Activated CD4-positive, alpha-beta T cell treated with anti-CD3 and anti-CD28 coated beads, Interleukin-2, Interleukin-6, amounts not matched to agents 100 ng/mL and 50 ng/mL, durations not matched to agents 16 hours and 8 hours (primary cell): Measurements from ENCODE around the gene PCYT1B.
"Not testable (repeated sequence)": the region's sequence is repeated elsewhere in the genome, so short reads cannot be mapped to it uniquely, and the experiment has no call there.

Experiments used
- DNase-seq: peaks from one replicate; pipeline ENCODE4 v3.0.0-alpha.2; 2020

Gene PCYT1B

DNA sequence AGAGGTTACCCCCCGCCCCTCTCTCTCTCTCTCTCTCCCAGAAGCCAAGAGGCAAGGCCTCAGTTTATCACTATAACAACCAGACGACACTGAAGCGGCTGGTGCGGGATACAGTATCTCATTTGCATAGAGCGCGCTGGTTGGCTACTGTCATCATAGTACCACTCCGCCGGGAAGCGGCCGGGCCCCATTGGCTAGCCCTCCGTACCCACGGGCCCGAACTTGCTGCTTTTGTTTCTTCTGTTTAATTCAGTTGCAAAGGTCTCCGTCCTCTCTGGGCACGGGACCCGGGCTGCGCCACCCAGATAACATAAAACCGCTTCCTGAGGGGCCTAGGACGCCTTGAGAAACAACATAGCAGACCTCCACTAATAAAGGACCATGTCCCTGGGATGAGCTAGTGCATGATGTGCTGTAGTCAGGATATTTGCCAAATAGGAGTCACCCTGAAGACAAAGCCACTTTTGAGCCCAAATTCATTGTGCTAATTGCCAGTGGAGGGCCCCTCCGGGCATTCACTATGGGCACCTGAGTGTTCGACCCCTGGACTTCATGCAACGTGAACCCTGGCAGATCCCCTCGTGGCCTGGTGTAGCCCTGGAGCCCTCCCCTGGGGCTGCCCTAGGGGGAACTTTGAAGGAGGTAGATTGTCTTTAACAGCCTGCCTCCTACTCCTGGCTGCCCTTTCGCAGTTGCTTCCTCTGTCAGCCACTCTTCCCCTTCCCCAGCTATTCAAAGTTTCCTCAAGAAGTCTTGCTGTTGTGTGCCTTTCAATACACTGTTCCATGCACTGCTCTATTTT lies at the start of gene PCYT1B:
Gene PCYT1B (minus strand): TSS at position 91 of the 802 bp plus-strand sequence. CDS start 242 bp downstream, outside the sequence.
- DNase-seq, result peak; percentile 57

DNA sequence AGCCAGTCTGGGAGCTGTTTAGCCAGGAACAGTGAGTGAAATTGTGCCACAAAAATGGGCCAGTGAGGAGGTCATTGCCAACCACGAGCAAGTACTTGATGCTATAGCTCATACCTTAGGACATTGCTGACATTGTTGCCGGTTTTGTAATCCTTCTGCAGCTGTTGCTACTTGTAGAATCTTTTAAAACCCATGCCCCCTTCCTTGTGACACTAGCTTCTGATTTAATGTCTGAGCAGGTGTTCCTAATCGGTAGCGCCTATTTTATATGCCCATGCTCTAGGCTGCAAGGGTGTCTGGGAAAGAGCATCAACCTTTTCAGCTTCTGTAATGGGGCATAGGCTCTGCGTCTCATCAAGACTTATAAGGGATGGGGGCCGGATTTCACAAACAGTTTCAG lies 49.1 kb upstream of the PCYT1B start:
- DNase-seq, result no peak

DNA sequence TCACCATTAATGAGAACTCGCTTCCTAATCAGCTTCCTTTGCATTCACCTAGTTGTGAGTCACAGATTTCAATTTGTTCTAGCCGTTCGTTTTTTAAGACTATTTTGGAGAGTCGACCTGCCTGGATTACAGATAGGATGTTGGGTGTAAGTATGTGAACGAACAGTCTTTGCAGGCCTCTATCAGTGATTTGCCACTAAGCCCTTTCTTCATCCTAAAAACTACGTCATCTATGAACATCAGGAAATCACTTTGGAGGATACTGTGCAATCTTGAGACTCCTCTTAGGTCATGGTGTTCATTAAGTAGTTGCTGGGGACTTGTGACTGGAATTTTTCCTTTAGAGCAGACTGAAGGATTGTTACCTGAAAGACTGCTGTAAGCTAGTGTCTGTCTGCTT lies 47.7 kb upstream of the PCYT1B start:
- no peak for DNase-seq

- peak; percentile 88 for DNase-seq
These were observed 46.5 kb upstream of the PCYT1B start, which contains the start of gene POLA1 for GRCh38 chrX:24693453-24694202. POLA1 (plus strand) TSS chrX:24693918; CDS start chrX:24693962, 44 bp downstream.

DNA sequence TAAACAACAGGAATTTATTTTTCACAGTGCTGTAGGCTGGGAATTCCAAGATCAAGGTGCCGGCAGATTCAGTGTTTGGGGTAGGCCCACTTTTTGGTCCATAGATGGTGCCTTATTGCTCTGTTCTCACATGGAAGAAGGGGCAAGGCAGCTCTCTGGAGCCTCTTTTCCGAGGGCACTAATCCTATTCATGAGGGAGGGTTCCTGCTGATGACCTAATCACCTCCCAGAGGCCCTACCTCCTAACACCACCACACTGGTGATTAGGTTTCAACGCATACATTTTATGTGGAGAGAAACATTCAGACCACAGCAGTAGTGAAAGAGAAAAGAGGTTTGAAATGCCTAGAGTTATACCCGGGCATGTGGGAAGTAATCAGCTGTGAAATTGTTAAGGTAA lies 45.2 kb upstream of the PCYT1B start:
- no peak for DNase-seq

DNA sequence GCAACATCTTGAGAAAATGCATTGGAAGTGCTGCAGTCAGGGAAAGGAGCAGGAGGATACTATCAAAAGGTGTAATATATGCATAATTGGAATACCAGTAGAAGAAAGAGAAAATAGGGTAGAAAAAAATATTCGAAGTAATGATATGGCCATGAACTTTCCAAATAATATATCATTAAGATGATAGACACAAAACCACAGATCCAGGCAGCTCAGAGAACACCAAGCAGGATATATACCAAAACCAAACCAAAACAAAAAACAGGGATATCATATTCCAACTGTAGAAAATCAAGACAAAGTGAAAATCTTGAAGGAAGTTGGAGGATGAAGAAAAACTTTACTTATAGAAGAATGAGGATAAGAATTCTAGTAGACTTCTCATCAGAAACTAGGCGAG lies 36.9 kb upstream of the PCYT1B start:
- DNase-seq, result no peak

DNA sequence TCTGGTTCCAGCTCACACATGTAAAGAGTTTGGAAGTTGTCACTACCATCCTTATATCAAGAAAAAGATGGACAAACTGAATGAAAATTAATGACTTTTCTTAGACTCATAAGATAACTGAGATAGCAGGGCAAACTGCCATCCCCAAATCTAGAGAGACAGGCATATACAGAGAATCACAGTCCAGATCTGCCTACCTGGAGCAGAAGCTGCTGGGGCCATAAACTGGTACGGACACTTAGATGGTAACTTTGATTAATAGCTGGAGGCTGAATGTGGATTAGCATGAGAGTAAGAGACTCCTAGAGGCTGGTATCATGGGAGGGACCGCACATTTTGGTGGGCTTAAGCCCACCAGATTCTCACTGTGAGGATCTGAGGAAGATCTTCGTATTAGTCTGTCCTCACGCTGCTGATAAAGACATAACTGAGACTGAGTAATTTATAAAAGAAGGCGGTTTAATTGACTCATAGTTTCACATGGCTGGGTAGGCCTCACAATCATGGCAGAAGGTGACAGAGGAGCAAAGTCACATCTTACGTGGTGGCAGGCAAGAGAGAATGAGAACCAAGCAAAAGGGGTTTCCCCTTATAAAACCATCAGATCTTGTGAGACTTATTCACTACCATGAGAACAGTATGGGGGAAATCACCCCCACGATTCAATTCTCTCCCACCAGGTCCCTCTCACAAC lies 35.7 kb upstream of the PCYT1B start:
- peak; percentile 77 for DNase-seq

DNA sequence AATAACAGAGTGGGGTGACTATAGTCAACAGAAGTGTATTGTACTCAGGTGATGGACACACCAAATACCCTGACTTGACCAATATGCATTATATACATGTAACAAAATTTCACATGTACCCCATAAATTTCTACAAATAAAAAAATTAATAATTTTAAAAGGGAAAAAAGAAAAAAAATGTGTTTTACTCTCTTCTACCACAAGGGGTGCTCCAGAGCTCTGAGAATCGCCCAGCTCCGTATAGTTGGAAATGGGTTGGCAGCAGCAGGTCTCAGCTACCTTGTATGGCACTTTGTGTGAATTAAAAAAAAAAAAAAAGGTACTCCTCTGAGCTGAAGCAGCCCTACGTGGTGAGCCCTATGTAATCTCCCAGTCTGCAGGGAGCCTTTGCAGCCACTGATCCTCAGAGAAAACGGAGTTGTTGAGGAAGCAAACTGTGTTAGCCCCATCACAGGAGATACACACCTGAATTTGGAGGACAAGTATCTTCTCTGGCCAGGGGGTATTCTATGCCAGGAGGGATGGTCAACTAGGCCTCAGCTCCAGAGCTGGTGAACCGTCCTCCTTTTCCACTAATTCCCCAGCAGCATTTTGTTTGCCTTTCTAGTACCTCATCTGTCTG lies 29.4 kb upstream of the PCYT1B start:
- peak; percentile 25 for DNase-seq

GRCh38 chrX:24673424-24673823 lies 26.3 kb upstream of the PCYT1B start:
- DNase-seq, result no peak

GRCh38 chrX:24672701-24673190 lies 25.6 kb upstream of the PCYT1B start:
- no peak for DNase-seq

DNA sequence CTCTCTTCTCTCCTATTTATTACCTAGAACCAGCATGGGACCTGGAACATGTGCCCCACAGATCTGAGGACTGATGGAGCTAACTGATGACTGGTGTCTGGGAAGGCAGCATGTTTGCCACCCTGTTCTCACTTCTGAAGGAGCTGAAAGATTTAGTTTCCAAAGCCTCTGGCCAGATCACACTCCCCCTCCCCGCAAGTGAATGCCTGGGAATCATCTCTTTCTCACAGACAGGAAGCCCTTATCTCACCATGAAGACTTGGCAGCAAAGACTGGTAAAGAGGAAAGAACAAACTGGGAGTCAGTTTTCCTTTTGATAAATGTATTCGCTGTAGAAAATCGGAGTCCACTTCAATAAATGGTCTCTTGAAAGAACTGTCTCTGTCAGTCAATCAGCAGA lies 21.0 kb upstream of the PCYT1B start:
- no peak for DNase-seq

- DNase-seq, result no peak
These were observed 15.2 kb upstream of the PCYT1B start for GRCh38 chrX:24662352-24662751.

DNA sequence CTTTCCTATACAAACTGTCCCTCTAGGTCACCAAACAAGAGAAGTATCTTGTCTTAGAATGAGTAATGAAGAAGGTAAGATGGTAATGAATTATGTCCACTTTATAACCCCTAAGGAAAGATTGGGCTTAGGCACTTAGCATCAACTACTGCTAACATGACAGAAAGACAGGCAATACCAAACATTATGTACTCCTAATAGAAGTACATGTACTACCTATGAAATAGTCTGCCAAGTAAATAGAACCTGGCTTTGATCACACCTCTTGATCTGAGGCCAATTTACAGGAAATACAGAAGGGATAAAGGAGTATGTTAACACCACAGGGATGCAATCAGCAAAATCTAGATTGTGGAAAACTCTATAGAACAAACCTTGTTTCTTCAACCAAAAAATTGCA lies 14.1 kb upstream of the PCYT1B start:
- DNase-seq, result no peak

GRCh38 chrX:24659646-24660045 lies 12.5 kb upstream of the PCYT1B start:
- DNase-seq, result no peak

- DNase-seq, result no peak
These were observed 12.0 kb upstream of the PCYT1B start for GRCh38 chrX:24659106-24659505.

DNA sequence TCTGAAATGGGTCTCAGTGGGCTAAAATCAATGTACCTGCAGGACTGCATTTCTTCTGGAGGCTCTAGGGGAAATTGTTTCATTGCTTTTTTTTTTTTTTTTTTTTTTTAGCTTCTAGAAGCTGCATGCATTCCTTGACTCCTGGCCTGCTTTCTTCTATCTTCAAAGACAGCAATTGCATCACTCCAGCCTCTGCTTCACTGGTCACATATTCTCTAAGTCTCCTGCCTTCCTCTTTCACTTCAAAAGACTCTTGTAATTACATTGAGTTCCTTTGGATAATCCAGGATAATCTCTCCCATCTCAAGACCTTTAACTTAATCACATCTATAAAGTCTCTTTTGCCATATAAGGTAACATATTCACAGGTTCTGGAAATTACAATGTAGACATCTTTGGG lies 11.3 kb upstream of the PCYT1B start:
- no peak for DNase-seq

- DNase-seq, result no peak
These were observed 10.7 kb upstream of the PCYT1B start for GRCh38 chrX:24657671-24658386.

DNA sequence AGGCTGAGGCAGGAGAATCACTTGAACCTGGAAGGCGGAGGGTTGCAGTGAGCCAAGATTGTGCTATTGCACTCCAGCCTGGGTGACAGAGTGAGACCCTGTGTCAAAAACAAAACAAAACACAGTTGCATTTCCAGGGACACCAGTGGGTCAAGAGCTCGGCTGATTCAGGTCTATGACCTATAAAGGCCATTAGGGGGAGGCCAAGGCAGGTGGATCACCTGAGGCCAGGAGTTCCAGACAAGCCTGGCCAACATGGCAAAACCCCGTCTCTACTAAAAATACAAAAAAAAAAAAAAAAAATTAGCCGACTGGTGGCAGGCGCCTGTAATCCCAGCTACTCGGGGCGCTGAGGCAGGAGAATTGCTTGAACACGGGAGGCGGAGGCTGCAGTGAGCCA lies 8.5 kb upstream of the PCYT1B start:
- not testable (repeated sequence) for DNase-seq

- DNase-seq, result no peak
These were observed 4.6 kb upstream of the PCYT1B start for GRCh38 chrX:24651783-24652182.

DNA sequence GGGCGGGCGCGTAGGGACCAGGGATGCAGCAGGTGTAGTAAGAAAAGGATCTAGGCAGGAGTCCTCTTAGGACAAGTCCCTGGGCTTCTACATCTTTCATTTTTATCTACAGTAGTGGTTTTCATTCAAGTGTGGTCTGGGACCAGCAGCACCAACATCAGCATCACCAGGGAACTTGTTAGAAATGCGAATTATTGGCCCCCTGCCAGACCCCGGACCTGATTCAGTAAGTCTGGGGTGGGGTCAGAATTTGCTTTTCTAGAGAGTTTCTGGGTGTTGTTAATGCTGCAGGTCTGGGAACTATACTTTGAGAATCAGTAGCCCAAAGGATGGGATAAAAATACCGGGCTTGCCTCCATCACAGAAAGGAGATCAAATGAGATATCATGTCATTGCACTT lies 1.3 kb upstream of the PCYT1B start:
- DNase-seq, result no peak

DNA sequence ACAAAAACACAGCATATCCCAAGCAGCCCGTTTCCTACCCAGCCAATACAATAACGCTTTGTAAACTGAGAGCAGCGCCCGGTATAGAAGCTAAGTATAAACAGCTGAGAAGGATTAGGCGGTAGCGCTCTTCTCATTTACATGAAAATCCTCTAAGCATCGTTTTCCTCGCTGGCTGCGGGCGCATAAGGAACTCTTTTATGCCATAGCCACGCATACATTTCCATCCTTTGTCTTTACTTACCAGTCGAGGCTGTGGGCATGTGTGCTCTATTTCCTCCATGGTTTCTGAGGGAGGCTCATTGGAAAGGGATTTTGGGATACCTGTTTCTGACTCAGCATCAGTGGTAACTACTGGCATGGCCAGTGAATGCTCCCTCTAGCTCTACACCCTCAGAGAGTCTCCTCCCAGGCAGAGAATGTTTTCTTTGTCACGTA lies 383 bp downstream of the PCYT1B start:
- no peak for DNase-seq

- DNase-seq, result no peak
These were observed 1.1 kb downstream of the PCYT1B start for GRCh38 chrX:24646006-24646405.
